Cardiac septum (tissue), 1 donor: ENCODE measurements around the gene CX3CL1. TPM values are rescaled to one million over a fixed set of nuclear protein-coding genes. Genes with fewer than 3 reads are reported as not detected.
"Not testable (repeated sequence)": the region's sequence is repeated elsewhere in the genome, so short reads cannot be mapped to it uniquely, and the experiment has no call there.

ENCODE experiments used
- DNase-seq: peaks from one replicate; pipeline ENCODE4 v3.0.0-alpha.2; 2020; ENCODE audit warnings: low spot score
- intact Hi-C: fragments of 100-400 bp; cut with DNase I; formaldehyde crosslinking; loops from one replicate; pipeline ENCODE4 v1.14.0; 2022
- long read RNA-seq: library from polyadenylated mRNA; unstranded; transcript quantifications from one replicate; pipeline ENCODE4 v2.0.0, GENCODE V29; 2021
- total RNA-seq: library from RNA; stranded (reverse); fragmentation: NEBNext Ultra II Directional; extraction: Animal tissue kit (Norgen Biotek cat#: 25700); gene quantifications from one replicate; pipeline ENCODE4 v1.2.1, GENCODE V29; 2021
- donor health status: DM: no; HTN: no; CAD: no.

Gene CX3CL1
- 8.7 TPM for total RNA-seq
- long read RNA-seq, partial matches to known transcripts = 0 of 20 reads
- long read RNA-seq, other reads (novel, unspliced or antisense) = 18 of 20 reads

DNA sequence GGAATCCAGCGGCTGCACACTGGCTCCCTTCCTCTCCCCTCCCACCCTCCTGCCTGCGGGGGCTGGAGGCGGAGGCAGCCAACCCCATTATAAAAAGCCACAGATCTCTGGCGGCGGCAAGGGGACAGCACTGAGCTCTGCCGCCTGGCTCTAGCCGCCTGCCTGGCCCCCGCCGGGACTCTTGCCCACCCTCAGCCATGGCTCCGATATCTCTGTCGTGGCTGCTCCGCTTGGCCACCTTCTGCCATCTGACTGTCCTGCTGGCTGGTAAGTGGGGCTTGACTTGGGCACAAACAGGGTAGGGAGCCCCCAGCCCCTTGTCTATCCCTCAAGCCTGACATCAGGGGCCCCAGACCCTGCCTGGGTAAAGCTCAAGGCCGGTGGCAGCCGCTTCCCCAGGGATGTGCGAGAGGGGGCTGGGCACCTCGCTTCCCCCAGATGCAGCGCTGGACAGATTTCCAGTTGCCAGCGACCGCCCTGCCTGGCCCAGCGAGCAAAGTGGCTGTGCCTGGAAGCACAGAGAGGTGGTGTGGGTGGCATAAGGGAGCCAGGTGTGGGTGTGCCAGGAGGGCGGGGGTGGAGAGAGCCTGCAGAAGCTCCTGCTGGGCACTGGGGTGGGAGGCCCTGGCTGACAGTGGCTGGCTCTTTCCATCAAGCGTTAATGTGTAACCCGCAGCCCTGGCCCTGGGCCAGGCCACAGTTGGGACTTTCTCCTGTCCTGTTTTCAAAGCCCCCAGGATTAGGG lies at the start of gene CX3CL1:
Gene CX3CL1, plus strand, starts transcription at position 119 of the 745 bp plus-strand sequence. Its CDS starts 79 bp downstream, at position 198.
- intact Hi-C loops = loop anchor here (2.0 kb wide), 2 partner anchors 56 to 70 kb away; no protein-coding TSS in a partner anchor
- DNase-seq = peak; percentile 88

DNA sequence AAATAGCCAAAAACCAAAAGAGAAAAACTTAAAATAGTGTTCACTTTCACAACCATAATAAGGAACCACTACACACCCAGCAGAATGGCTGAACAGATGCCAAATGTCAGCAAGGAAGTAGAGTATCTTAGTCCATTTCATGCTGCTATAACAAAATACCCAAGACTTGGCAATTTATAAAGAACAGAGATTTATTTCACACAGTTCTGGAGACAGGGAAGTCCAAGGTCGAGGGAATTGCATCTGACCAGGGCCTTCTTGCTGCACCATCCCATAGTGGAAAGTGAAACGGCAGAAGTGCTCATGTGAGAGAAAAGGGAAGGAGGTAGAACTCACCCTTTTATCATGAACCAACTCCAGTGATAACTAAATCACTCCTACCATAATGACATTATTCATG lies 47.5 kb upstream of the CX3CL1 start:
- no peak for DNase-seq
- intact Hi-C loops = no loop called here

DNA sequence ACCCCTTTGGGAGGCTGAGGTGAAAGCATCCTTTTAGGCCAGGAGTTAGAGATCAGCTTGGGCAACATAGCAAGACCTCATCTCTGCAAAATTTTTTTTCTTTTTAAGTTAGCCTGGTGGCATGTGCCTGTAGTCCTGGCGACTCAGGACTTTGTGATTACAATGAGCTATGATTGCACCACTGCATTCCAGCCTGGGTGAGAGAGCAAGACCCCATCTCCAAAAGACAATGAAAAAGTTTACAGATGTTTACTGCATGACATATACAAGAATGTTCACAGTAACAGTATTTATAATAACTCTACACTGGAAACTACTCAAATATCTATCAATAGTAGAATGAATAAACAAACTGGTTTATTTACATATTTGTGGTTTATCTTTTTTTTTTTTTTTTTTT lies 46.8 kb upstream of the CX3CL1 start:
- DNase-seq = no peak
- intact Hi-C loops = no loop called here

DNA sequence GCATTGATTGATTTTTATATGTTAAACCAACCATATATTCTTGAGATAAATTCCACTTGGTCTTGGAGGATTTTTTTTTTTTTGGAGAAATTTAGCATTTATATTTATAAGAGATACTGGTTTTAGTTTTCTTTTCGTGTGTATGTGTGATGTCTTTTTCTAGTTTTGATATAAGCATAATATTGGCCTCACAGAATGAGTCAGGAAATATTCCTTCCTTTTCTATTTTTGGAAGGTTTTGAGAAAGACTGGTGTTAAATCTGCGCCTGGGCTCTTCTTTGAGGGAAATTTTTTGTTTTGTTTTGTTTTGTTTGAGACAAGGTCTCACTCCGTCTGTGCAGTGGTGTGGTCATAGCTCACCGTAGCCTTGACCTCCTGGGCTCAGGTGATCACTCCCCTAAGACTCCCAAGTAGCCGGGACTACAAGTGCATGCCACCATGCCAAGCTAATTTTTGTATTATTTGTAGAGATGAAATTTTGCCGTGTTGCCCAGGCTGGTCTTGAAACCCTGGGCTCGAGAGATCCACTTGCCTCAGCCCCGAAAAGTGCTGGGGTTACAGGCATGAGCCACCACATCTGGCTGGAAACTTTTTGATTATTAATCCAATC lies 42.5 kb upstream of the CX3CL1 start:
- intact Hi-C loops = no loop called here
- DNase-seq = no peak

DNA sequence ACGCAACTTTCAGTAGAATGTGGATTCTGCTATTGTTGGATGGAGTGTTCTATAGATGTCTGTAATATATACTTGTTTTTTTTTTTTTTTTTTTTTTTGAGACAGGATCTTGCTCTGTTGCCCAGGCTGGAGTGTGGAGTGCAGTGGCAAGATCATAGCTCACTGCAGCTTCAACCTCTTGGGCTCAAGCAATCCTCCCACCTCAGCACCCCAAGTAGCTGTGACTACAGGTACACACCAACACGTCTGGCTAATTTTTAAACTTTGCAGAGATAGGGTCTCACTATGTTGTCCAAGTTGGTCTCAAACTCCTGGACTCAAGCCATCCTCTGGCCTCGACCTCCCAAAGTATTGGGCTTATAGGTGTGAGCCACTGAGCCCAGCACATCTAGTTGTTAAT lies 40.9 kb upstream of the CX3CL1 start:
- intact Hi-C loops = no loop called here

DNA sequence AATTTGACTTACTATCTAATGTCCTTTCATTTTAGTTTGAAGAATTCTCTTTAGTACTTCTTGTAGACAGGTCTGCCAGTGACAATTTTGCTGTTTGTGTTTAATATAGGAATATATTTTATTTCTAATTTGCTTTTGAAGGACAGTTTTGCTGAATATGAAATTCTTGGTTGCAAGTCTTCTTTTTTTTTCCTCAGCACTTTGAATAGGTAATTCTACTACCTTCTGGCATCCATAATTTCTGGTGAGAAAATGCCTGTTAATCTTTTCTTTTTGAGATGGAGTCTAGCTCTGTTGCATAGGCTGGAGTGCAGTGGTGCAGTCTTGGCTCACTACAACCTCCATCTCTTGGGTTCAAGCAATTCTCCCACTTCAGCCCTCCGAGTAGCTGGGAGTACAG lies 38.9 kb upstream of the CX3CL1 start:
- intact Hi-C loops = no loop called here
- DNase-seq = no peak

More for the DNA sequence above, 40.9 kb upstream of the CX3CL1 start:
- no peak for DNase-seq

DNA sequence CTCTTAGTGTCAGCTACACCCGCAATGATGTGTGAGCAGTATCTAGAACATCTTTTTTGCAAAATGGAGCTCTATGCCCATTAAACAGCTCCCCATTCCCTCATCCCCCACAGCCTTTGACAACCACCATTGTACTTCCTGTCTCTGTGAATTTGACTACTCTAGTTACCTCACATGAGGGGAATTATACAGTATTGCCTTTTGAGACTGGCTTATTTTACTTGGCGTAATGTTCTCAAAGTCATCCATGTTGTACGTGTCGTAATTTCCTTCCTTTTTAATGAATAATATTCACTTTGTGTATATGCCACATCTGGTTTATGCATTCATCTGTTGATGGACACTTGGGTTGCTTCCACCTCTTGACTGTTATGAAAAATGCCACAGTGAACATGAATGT lies 36.9 kb upstream of the CX3CL1 start:
- DNase-seq = no peak
- intact Hi-C loops = no loop called here

DNA sequence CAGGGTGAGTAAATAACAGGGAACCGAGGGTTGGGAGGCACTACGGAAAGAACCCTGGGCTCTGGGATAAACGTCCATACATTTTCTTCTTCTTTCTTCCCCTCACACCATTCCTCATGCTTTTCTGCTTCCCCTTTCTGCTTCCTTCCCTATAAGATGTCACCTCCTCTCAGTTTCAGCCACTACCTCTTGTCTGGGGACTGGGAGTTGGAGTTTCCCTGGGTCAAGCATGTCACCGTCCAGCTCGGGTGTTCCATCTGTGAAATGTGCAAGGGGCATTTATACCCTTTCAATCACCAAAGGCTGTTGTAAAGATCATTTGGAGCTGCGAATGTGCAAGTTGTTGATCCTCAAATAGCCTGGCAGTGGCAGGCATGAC lies 31.2 kb upstream of the CX3CL1 start:
- intact Hi-C loops = no loop called here
- DNase-seq = peak; percentile 14

DNA sequence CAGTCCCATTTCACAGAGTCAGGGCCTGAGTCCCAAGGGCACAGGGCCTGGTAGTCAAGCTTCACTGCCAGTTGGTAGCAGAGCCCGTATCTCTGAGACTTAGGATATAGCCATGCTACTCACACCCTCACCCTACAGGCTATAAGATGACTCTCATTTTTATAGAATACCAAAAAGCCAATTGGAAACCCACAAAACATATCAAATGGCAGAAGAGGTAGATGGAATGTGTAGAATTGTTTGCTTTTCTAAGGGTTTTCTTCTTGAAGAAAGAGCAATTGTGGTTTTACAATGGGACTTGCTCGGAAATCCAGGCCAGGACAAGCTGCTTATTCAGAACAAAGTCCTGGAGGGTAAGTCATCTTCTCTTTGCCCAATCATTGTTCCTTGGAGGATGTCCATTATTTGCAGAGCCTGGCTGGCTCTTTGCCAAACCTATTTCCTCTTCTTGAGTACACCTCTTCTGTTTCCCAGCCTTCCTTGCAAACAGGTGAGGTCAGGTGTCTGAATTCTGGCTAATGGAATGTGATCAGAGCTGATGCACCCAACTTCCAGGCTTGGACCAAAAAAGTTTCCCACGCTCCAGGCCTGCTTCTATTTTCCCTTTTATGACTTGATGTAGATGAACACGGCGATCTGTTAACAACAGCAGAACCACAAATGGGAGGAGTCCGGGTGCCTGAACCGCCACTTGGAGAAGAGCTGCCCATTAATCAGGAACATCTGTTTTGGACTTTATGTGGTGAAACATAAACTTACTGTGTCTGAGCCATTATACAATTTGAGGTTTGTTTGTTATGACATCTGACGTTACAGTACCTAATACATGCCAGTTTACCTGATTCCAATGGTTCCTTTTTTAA lies 30.6 kb upstream of the CX3CL1 start:
- intact Hi-C loops = no loop called here
- DNase-seq = peak; percentile 44

DNA sequence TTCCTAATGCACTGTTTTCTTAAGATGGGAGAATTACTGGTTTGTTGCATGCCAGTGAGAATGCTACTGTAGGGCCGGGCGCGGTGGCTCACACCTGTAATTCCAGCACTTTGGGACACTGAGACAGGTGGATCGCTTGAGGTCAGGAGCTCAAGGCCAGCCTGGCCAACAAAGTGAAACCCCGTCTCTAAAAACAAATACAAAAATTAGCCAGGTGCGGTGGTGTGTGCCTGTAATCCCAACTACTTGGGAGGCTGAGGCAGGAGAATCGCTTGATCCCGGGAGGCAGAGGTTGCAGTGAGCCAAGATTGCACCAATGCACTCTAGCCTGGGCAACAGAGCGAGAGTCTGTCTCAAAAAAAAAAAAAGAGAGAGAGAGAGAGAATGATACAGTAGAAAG lies 29.7 kb upstream of the CX3CL1 start:
- intact Hi-C loops = not testable (repeated sequence)
- peak; percentile 55 for DNase-seq

DNA sequence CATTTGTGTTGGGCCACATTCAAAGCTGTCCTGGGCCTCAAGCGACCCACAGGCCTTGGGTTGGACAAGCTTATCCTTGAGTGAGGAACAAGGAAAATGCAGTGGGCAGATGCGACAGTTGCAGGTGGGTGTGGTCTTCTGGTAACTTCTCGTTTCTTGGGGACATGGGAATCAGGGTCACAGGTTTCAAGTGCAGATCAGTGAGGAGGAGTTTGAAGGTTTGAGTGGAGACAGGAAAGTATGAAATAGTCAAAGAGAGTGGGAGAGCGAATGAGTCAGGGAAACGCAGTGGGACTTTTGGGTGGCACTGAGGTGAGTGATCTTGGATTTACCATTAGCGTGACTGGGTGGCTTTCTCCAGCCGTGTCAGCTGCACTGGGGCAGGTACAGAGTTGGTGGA lies 29.1 kb upstream of the CX3CL1 start:
- intact Hi-C loops = no loop called here
- peak; percentile 56 for DNase-seq

DNA sequence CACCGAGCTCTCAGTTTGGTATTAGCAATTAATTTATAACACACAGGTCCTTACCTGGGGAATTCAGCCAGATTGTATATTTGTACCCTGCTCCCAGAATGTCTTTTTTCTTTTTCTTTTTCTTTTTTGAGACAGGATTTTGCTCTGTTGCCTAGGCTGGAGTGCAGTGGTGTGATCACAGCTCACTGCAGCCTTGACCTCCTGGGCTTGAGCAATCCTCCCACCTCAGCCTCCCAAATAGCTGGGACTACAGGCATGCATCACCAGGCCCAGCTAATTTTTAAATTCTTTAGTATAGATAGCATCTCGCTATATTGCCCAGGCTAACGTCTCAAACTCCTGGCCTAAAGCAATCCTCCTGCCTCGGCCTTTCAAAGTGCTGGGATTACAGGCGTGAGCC lies 28.2 kb upstream of the CX3CL1 start:
- DNase-seq = peak; percentile 39
- intact Hi-C loops = not testable (repeated sequence)

DNA sequence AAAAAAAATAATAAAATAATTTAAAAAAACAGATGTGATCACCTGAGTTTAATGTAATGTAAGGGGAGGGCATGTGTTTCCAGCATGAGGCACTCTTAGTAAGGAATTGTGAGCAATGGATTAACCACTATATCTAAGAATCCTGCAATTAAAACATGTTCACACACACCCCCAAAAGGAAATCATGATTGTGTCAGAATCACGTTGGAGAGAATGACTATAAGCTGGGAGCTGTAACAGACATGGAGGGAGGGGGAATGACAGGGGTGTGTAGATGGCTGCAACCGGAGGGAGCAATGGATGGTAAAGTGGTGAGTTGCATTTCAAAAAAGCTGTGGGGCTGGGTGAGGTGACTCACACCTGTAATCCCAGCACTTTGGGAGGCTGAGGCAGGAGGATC lies 27.3 kb upstream of the CX3CL1 start:
- intact Hi-C loops = no loop called here
- DNase-seq = no peak

DNA sequence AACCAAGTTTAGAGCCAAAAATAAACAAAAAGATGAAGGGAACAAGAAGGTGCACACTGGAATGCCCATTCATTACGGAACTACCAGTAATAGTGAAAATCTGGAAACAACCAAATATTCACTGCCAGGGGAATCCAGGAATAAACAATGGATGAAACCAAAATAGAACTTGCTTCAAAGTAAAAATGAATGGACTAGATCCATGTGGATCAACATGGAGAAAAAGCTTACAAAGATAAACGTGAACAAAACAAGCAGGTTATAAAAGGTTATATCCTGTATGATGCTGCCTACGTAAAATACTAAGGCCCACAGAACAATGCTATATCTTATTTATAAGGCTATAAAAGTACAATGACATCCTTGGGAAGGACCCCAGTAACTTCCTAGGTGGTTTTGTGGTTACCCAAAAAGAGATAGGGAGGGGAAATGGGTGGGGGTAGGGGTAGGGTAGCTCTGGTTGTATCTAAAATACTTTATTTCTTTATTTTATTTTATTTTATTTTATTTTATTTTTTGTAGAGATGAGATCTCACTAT lies 26.6 kb upstream of the CX3CL1 start:
- DNase-seq = no peak
- intact Hi-C loops = no loop called here

DNA sequence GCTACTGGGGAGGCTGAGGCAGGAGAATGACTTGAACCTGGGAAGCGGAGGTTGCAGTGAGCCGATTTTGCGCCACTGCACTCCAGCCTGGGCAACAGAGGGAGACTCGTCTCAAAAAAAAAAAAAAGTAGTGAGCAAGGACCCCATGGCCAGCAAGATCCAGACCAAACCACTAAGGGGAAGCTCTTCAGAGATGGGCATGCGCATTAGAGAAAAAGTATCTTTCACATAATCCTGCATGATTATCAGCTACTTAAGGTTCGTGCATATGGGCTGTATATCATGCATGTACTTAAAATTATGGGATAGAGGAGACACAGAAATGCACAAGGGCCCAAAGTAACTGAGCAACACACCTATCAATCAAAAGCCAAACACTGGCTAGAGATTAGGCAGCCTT lies 24.4 kb upstream of the CX3CL1 start:
- intact Hi-C loops = no loop called here
- no peak for DNase-seq

DNA sequence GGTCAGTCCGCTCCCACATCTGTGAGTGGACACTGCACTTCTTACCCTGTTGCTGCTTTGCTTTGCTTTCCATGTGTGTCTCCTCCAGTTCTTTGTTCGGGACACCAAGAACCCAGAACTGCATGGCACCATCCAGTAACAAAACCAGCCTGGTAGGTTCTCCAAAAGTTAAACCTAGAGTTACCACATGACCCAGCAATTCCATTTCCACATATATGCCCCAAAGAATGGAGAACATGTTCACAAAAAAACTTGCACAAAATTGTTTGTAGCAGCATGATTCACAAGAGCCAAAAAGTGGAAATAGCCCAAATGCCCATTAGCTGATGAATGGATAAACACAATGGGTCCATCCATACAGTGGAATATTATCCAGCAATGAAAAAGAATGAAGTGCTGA lies 24.0 kb upstream of the CX3CL1 start:
- intact Hi-C loops = no loop called here

DNA sequence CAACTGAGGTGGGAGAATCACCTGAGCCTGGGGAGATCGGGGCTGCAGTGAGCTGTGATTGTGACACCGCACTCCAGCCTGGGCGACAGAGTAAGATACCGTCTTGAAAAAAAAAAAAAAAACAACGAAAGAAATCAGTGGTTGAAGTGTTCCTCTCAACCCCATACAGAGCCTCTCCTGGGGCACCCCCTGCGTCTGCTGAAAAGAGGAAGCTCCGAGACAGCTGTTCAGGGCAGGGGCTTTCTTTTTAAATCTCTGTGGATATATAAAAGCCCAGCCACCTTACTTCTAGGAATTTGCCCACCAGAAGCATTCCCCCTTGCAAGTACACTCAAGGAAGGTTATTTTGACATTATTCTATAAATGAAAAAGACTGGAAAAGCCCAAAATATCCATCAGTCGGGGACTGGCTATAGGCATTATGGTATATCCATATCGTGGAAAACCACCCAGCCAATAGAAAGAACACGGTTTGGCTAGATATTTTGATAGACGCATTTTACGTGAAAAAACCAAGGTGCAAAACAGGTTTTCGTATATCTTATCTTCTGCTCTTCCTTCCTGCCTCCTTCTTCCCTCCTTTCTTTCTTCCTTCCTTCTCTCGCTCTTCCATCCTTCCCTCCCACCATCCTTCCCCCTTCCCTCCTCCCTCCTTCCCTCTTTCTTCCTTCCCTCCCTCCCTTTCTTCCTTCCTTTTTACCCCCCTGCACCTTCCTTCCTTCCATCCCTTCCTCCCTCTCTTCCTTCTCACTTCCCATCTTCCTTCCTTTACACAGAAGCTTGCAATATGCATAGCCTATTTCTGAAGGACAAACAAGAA lies 22.9 kb upstream of the CX3CL1 start:
- peak; percentile 24 for DNase-seq
- intact Hi-C loops = no loop called here

More for the DNA sequence above, 24.0 kb upstream of the CX3CL1 start:
- DNase-seq = peak; percentile 26

DNA sequence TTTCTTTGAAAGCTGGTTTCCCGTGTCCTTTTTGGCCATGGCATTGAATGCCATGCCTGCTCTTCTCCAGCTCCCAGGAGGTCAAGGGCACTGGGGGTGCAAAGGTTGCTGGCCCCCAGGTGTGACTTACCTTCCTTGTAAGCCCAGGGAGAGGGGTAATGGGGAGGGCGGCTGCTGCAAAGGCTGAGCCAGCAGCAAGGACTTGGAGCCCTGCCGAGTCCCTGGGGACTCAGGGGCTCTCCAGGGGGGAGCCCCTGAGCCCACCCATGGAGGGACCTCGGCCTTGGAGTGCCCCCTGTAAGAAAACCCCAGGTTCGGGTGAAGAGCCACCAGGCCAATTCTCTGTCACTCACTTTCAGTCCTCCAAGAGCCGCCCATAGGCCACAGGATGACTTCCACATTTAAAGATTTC lies 19.6 kb upstream of the CX3CL1 start:
- intact Hi-C loops = no loop called here

DNA sequence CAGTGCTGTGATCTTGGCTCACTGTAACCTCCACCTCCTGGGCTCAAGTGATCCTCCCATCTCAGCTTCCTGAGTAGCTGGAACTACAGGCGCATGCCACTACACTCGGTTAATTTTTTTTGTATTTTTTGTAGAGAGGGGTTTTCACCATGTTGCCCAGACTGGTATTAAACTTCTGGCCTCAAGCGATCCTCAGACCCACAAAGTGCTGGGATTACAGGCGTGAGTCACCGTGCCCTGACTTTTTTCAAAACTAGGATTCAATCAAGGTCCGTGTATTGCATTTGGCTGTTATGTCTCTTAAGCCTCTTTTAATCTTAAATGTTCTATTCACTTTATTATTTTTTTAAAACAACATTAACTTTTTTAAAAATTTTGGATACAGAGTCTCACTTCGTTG lies 18.0 kb upstream of the CX3CL1 start:
- intact Hi-C loops = no loop called here
- DNase-seq = no peak

More for the DNA sequence above, 19.6 kb upstream of the CX3CL1 start:
- DNase-seq = peak; percentile 33
